ENCODE measurements around the gene STPG1.

DNA sequence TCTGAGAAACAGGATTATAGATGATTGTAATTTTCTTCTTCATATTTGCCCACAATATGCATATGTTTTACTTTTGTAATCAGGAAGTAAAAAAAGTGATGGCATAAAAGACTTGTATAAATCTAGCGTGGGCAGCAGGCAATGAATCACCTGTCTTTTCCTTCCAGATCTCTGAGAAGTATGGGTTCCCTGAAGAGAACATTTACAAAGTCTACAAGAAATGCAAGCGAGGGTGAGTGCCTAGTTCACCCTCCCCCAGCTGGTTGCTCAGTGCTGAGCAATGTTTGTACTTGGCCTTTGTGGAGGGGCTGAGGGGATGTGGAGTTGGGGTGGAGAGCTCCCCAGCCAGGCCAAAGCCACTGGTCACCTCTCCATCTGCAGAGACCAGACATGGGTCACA is 63.7 kb downstream of the STPG1 start:
- TF ChIP-seq, protein P1, sequence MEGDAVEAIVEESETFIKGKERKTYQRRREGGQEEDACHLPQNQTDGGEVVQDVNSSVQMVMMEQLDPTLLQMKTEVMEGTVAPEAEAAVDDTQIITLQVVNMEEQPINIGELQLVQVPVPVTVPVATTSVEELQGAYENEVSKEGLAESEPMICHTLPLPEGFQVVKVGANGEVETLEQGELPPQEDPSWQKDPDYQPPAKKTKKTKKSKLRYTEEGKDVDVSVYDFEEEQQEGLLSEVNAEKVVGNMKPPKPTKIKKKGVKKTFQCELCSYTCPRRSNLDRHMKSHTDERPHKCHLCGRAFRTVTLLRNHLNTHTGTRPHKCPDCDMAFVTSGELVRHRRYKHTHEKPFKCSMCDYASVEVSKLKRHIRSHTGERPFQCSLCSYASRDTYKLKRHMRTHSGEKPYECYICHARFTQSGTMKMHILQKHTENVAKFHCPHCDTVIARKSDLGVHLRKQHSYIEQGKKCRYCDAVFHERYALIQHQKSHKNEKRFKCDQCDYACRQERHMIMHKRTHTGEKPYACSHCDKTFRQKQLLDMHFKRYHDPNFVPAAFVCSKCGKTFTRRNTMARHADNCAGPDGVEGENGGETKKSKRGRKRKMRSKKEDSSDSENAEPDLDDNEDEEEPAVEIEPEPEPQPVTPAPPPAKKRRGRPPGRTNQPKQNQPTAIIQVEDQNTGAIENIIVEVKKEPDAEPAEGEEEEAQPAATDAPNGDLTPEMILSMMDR (IDR thresholded peaks at IDR 0.05), result no peak
- no peak for TF ChIP-seq POLR2A (IDR thresholded peaks at IDR 0.05)

Measured in testis (tissue), 2 donors.